ENCODE data around the gene KCNJ5.
"Not testable (repeated sequence)": the region's sequence is repeated elsewhere in the genome, so short reads cannot be mapped to it uniquely, and the experiment has no call there.

The KCNJ5 gene

DNA sequence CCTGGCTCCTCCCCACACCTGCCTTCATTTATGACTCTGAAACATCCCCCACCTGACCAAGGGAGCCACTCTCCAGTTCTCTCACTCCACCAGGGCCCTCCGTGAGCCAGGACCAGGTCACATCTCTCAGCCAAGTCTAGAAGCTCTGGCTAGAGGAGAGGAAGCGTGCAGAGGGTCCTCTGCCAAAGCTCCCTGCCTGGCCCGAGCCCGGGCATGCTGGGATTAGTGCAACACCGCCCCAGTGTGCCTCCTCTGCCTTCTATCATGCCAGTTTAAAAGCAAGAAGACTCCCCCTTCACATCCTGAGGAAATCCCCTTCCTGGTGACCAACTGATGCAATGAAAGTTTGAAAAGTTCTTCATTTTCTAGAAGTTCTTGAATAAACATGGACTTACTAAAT lies 28.1 kb downstream of the KCNJ5 start:
- Histone ChIP-seq H2AK5ac (ENCODE audit: low read length, severe bottlenecking) (no peak overlapping the region), H3K79me1 (replicated peaks; ENCODE audit: low read length, poor library complexity, severe bottlenecking) (no peaks in the 10 kb centered on the region), H4K8ac (ENCODE audit: low read length) (no peak overlapping the region), H3K27me3 (ENCODE audit: control insufficient read depth in 1 of 2, insufficient read depth in 1 of 2, low read length in 2 of 2) (peaks cover 57 to 70% of the 10 kb centered on the region in 2 experiments), H2BK120ac (ENCODE audit: low read depth, low read length) (no peak overlapping the region), H3K4me2 (ENCODE audit: low read length, poor library complexity, severe bottlenecking) (no peak overlapping the region), H3K14ac (ENCODE audit: low read length in 2 of 2) (no peak overlapping the region), H2BK5ac (ENCODE audit: low read depth, low read length, poor library complexity, severe bottlenecking) (no peak overlapping the region), H4K91ac (ENCODE audit: low read length) (no peak overlapping the region), H3K4me1 (ENCODE audit: control insufficient read depth, insufficient read depth, low read depth, low read length) (no peaks in the 10 kb centered on the region), H3K4me3 (ENCODE audit: insufficient read depth in 1 of 2, low read depth in 1 of 2, low read length in 2 of 2) (no peak overlapping the region), H3K4ac (ENCODE audit: low read depth in 1 of 2, low read length in 2 of 2) (no peak overlapping the region), H3K23ac (ENCODE audit: low read length in 2 of 2) (no peak overlapping the region), H3K27ac (ENCODE audit: low read length, poor library complexity, severe bottlenecking) (no peak overlapping the region), H3K9me3 (ENCODE audit: control insufficient read depth, low read length) (peaks cover 5% of the 10 kb centered on the region), H3K18ac (ENCODE audit: low read depth in 1 of 2, low read length in 2 of 2) (no peak overlapping the region), H3K9ac (ENCODE audit: low read length) (no peak overlapping the region), H2BK15ac (ENCODE audit: low read depth, poor library complexity, severe bottlenecking) (no peak overlapping the region), H2AFZ (ENCODE audit: low read depth, low read length) (no peak overlapping the region), H3K36me3 (ENCODE audit: control insufficient read depth in 1 of 2, insufficient read depth in 2 of 2, low read depth in 1 of 2, low read length in 2 of 2) (no peaks in the 10 kb centered on the region), H2BK12ac (ENCODE audit: low read length in 2 of 2) (no peak overlapping the region)
- no peak for DNase-seq
- WGBS, result 89% methylated on average over 5 of the region's 5 CpGs

DNA sequence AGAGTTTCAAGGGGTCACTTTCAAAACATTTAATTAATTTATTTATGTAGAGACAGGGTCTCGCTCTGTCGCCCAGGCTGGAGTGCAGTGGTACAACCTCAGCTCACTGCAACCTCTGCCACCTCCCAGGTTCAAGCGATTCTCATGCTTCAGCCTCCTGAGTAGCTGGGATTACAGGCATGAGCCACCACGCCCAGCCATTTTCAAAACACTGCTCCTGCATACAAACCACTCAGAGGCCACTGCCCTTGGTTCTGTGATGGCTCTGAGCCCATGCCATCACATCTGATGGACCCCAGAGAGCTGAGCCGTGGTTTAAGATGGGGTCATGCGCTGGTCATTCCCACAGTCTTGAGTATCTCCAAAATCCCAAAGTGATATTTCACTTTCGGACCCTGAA lies 28.5 kb downstream of the KCNJ5 start:
- not testable (repeated sequence) for H3K4me3 ChIP-seq (ENCODE audit: insufficient read depth in 1 of 2, low read depth in 1 of 2, low read length in 2 of 2); H3K4me2 ChIP-seq (ENCODE audit: low read length, poor library complexity, severe bottlenecking); DNase-seq; H2BK120ac ChIP-seq (ENCODE audit: low read depth, low read length); H2AK5ac ChIP-seq (ENCODE audit: low read length, severe bottlenecking); H2BK15ac ChIP-seq (ENCODE audit: low read depth, poor library complexity, severe bottlenecking); H4K8ac ChIP-seq (ENCODE audit: low read length); H3K9ac ChIP-seq (ENCODE audit: low read length); H3K23ac ChIP-seq (ENCODE audit: low read length in 2 of 2); H2BK12ac ChIP-seq (ENCODE audit: low read length in 2 of 2); H3K9me3 ChIP-seq (ENCODE audit: control insufficient read depth, low read length); H4K91ac ChIP-seq (ENCODE audit: low read length); H3K36me3 ChIP-seq (ENCODE audit: control insufficient read depth in 1 of 2, insufficient read depth in 2 of 2, low read depth in 1 of 2, low read length in 2 of 2); H3K14ac ChIP-seq (ENCODE audit: low read length in 2 of 2); H3K79me1 ChIP-seq (replicated peaks; ENCODE audit: low read length, poor library complexity, severe bottlenecking); H2AFZ ChIP-seq (ENCODE audit: low read depth, low read length); H2BK5ac ChIP-seq (ENCODE audit: low read depth, low read length, poor library complexity, severe bottlenecking); H3K4me1 ChIP-seq (ENCODE audit: control insufficient read depth, insufficient read depth, low read depth, low read length); H3K4ac ChIP-seq (ENCODE audit: low read depth in 1 of 2, low read length in 2 of 2); H3K18ac ChIP-seq (ENCODE audit: low read depth in 1 of 2, low read length in 2 of 2); H3K27ac ChIP-seq (ENCODE audit: low read length, poor library complexity, severe bottlenecking)
- H3K27me3 ChIP-seq (ENCODE audit: control insufficient read depth in 1 of 2, insufficient read depth in 1 of 2, low read length in 2 of 2), result peaks cover 57 to 70% of the 10 kb centered on the region in 2 experiments
- 85% methylated on average over 7 of the region's 7 CpGs for WGBS

DNA sequence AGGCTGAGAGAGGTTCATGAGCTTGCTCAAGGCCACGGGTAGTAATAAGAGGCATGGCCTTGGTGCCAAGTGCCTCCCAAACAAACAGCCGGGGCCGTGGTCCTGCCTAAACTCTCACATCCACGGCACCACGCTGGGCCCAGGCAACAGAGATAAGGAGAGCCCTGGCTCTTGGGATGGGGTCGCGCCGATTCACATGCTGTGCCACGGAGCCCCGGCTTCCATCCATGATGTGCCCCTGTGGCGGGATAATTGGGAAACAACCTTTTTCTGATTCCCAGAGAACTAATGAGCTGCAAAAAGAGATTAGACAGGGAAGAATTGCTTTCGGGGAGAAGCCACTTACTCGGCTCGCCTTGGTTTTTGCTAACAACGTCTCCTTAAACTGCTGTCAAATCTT lies 29.5 kb downstream of the KCNJ5 start:
- no peak for DNase-seq
- Histone ChIP-seq H3K4me2 (ENCODE audit: low read length, poor library complexity, severe bottlenecking) (no peak overlapping the region), H2BK12ac (ENCODE audit: low read length in 2 of 2) (no peak overlapping the region), H3K9ac (ENCODE audit: low read length) (no peak overlapping the region), H3K79me1 (replicated peaks; ENCODE audit: low read length, poor library complexity, severe bottlenecking) (no peaks in the 10 kb centered on the region), H4K8ac (ENCODE audit: low read length) (no peak overlapping the region), H3K23ac (ENCODE audit: low read length in 2 of 2) (no peak overlapping the region), H2AK5ac (ENCODE audit: low read length, severe bottlenecking) (no peak overlapping the region), H3K18ac (ENCODE audit: low read depth in 1 of 2, low read length in 2 of 2) (no peak overlapping the region), H2AFZ (ENCODE audit: low read depth, low read length) (no peak overlapping the region), H3K27ac (ENCODE audit: low read length, poor library complexity, severe bottlenecking) (no peak overlapping the region), H2BK5ac (ENCODE audit: low read depth, low read length, poor library complexity, severe bottlenecking) (no peak overlapping the region), H4K91ac (ENCODE audit: low read length) (peak overlapping the region; percentile 13), H3K9me3 (ENCODE audit: control insufficient read depth, low read length) (peaks cover 5% of the 10 kb centered on the region), H3K4me3 (ENCODE audit: insufficient read depth in 1 of 2, low read depth in 1 of 2, low read length in 2 of 2) (no peak overlapping the region), H2BK15ac (ENCODE audit: low read depth, poor library complexity, severe bottlenecking) (no peak overlapping the region), H2BK120ac (ENCODE audit: low read depth, low read length) (no peak overlapping the region), H3K4ac (ENCODE audit: low read depth in 1 of 2, low read length in 2 of 2) (no peak overlapping the region), H3K36me3 (ENCODE audit: control insufficient read depth in 1 of 2, insufficient read depth in 2 of 2, low read depth in 1 of 2, low read length in 2 of 2) (no peaks in the 10 kb centered on the region), H3K4me1 (ENCODE audit: control insufficient read depth, insufficient read depth, low read depth, low read length) (peaks cover 3% of the 10 kb centered on the region), H3K27me3 (ENCODE audit: control insufficient read depth in 1 of 2, insufficient read depth in 1 of 2, low read length in 2 of 2) (peaks cover 58 to 67% of the 10 kb centered on the region in 2 experiments), H3K14ac (ENCODE audit: low read length in 2 of 2) (no peak overlapping the region)
- 93% methylated on average over 15 of the region's 15 CpGs for WGBS

DNA sequence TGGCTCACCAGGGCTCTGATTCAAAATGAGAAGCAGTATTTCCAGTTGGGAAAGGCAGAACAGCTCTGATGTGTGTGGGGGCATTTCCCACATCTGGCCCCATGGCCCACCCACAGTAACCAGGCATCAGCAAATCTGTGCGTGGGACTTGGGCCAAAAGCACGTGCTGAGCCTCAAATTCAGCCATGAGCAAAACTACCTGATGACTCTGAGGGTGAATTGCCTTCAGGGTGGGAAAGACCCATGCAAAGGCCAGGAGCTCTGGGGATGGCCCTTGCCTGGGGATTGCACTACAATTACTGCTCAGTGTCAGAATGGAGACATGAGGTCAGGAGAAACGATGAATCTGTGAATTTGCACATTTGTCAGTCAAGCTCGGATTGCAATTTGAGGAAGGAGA lies 30.6 kb downstream of the KCNJ5 start:
- Histone ChIP-seq H3K9ac (ENCODE audit: low read length) (no peak overlapping the region), H3K27ac (ENCODE audit: low read length, poor library complexity, severe bottlenecking) (no peak overlapping the region), H3K23ac (ENCODE audit: low read length in 2 of 2) (no peak overlapping the region), H3K27me3 (ENCODE audit: control insufficient read depth in 1 of 2, insufficient read depth in 1 of 2, low read length in 2 of 2) (peaks cover 66% of the 10 kb centered on the region in 2 experiments), H3K4me2 (ENCODE audit: low read length, poor library complexity, severe bottlenecking) (no peak overlapping the region), H3K18ac (ENCODE audit: low read depth in 1 of 2, low read length in 2 of 2) (no peak overlapping the region), H4K91ac (ENCODE audit: low read length) (no peak overlapping the region), H3K14ac (ENCODE audit: low read length in 2 of 2) (peak overlapping the region in 1 of 2 experiments; percentile 3), H3K4me3 (ENCODE audit: insufficient read depth in 1 of 2, low read depth in 1 of 2, low read length in 2 of 2) (no peak overlapping the region), H2BK120ac (ENCODE audit: low read depth, low read length) (no peak overlapping the region), H4K8ac (ENCODE audit: low read length) (no peak overlapping the region), H2AFZ (ENCODE audit: low read depth, low read length) (no peak overlapping the region), H2BK15ac (ENCODE audit: low read depth, poor library complexity, severe bottlenecking) (no peak overlapping the region), H3K9me3 (ENCODE audit: control insufficient read depth, low read length) (no peaks in the 10 kb centered on the region), H3K4me1 (ENCODE audit: control insufficient read depth, insufficient read depth, low read depth, low read length) (peaks cover 3% of the 10 kb centered on the region), H3K36me3 (ENCODE audit: control insufficient read depth in 1 of 2, insufficient read depth in 2 of 2, low read depth in 1 of 2, low read length in 2 of 2) (no peaks in the 10 kb centered on the region), H2BK12ac (ENCODE audit: low read length in 2 of 2) (no peak overlapping the region), H3K79me1 (replicated peaks; ENCODE audit: low read length, poor library complexity, severe bottlenecking) (no peaks in the 10 kb centered on the region), H3K4ac (ENCODE audit: low read depth in 1 of 2, low read length in 2 of 2) (no peak overlapping the region), H2AK5ac (ENCODE audit: low read length, severe bottlenecking) (no peak overlapping the region), H2BK5ac (ENCODE audit: low read depth, low read length, poor library complexity, severe bottlenecking) (no peak overlapping the region)
- DNase-seq, result no peak
- WGBS, result 88% methylated on average over 4 of the region's 4 CpGs
